ENCODE results near the gene PRPF40A.

The PRPF40A gene

DNA sequence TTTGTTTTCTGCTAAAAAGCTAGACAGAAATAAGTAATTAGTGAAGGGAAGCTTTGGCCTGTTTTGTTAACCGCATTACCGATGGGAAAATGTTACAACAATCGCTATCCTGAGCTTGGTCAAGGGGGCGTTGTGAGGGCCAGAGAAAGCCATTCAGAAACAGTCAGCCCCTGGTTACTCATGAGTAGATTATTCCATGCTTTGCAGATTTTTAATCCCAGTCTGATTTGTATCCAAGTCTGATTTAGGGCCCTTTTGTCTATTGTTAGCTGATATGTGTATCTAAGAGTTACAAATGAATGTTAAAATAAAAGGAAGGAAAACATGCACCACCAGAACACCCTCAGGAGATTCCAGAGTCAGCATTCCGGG is 99.1 kb downstream of the PRPF40A start:
- DNase-seq (ENCODE audit: low read depth), result no peak

DNA sequence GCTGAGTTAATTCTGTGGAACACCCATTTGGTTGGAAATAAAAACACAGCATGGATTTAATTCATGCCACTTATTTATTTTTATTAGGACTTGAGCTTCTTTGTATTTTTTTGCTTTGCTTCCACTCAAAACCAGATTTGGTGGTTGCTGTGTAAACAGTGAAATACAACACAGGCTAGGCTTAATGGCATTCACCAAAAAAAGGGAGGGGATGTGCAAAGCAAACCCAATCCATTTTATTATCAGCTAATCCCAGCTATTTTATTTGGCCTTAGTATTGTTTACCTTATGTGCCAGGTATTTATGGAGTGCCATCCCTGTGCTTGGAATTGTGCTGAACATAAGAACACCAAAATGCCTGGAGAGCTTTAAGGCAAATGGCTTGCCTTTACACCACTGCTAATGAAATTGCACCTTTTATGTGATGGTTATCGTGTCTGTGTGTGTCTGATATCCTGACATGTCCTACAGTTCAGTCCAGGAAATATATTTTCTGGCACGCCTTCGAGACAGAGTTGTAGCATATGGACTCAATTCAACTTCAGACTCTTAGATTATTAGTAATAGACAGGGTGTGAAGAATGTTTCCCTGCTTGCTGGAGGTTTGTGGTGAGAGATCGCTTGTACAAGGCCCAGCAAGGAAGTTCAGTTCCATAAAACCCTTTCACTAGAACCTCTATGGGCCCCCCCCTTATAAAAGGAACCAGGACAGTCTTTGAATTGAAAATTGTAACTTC is 99.6 kb downstream of the PRPF40A start:
- no peak for DNase-seq (ENCODE audit: low read depth)

- DNase-seq (ENCODE audit: low read depth), result no peak
These were observed 102.1 kb downstream of the PRPF40A start for GRCh38 chr2:152615177-152615576.

GRCh38 chr2:152613235-152613634 is 104.0 kb downstream of the PRPF40A start:
- DNase-seq (ENCODE audit: low read depth), result peak; percentile 14

DNA sequence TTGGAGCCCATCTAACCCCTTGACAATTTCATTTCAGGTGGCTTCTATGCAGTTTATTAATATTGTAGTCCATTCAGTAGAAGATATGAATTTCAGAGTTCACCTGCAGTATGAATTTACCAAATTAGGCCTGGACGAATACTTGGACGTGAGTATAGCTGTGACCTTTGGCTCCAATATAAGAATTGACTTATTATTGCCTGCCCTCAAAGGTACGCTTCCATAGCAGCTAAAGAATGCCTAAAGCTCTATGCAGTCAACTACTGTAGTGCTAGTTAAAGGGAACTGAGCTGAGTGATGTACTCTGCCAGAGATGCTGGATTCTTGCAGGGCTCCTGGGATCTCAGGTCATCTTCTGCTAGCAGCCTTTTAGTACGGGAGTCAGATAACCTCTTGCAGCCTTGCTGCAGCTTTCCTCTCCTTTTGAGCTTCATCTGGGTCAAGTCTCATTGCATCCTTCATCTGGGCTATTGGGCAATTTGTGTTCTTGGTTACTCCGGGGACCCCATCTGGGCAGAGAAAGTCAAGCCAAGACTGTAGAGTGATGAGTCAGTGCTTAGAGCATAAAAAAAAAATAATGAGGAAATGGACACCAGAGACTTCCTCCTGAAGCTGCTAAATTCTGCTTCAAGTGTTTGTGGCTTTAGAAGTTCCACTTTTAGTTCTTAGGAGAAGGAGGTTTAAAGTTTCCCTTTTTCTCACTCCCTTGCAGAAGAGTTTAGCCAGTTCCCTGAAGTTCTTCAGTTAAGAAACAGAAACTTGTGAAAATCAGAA is 105.6 kb downstream of the PRPF40A start:
- DNase-seq (ENCODE audit: low read depth), result peak; percentile 91

- DNase-seq (ENCODE audit: low read depth), result no peak
These were observed 107.6 kb downstream of the PRPF40A start for GRCh38 chr2:152609699-152610098.

DNA sequence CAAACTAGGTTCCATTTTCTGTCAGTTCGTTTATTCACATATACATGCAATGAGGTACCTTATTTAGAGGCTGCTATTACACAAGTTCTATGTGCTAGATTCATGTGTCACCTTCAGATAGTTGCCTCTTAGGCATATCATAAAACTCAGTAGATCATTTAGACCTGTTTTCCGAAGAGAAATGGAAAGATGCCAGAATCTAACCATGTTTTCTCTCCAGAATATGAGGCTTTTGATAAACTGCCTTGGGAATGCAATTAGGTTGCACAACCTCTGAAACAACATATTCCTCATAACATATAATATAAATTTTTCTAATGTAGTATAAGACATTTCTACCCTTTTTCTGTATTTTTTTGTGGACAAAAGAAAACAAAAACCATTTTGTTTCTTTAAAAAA is 108.1 kb downstream of the PRPF40A start:
- DNase-seq (ENCODE audit: low read depth), result no peak

GRCh38 chr2:152607793-152608300 is 109.4 kb downstream of the PRPF40A start:
- no peak for DNase-seq (ENCODE audit: low read depth)

GRCh38 chr2:152606941-152607340 is 110.3 kb downstream of the PRPF40A start:
- peak; percentile 60 for DNase-seq (ENCODE audit: low read depth)

- DNase-seq (ENCODE audit: low read depth), result no peak
These were observed 111.2 kb downstream of the PRPF40A start for GRCh38 chr2:152606081-152606480.

- DNase-seq (ENCODE audit: low read depth), result no peak
These were observed 114.1 kb downstream of the PRPF40A start for GRCh38 chr2:152603166-152603565.

- no peak for DNase-seq (ENCODE audit: low read depth)
These were observed 114.5 kb downstream of the PRPF40A start for GRCh38 chr2:152602750-152603149.

All from fibroblast of gingiva (primary cell).